H1 (cell line): ENCODE results near the gene TNFRSF6B. TPM values are rescaled to one million over a fixed set of nuclear protein-coding genes. Genes with fewer than 3 reads are reported as not detected.

Source experiments
- CHD2 ChIP-seq: IDR thresholded peaks from 2 replicates; pipeline ENCODE4 v1.6.1; 2012; ENCODE audit warnings: low read length, improper control_type of control experiment
- CTBP2 ChIP-seq: IDR thresholded peaks from 2 replicates; pipeline ENCODE4 v1.7.0; 2011; ENCODE audit warnings: borderline replicate concordance, mild to moderate bottlenecking, moderate library complexity, mixed read lengths, low read length; ENCODE audit not compliant: insufficient read depth, insufficient read length
- EP300 ChIP-seq, 2 experiments: IDR thresholded peaks; 1 replicate in 1 of 2; 2 replicates in 1 of 2; pipeline ENCODE4 v1.6.1; 2011 to 2012; ENCODE audit warnings: low read depth in 2 of 2, low read length in 2 of 2, mild to moderate bottlenecking in 2 of 2, borderline replicate concordance in 1 of 2, inconsistent platforms in 1 of 2, moderate library complexity in 1 of 2
- FOSL1 ChIP-seq: IDR thresholded peaks from 2 replicates; pipeline ENCODE4 v1.6.1; 2011; ENCODE audit warnings: mild to moderate bottlenecking, low read depth, low read length, moderate library complexity; ENCODE audit not compliant: insufficient read depth
- KDM4A ChIP-seq: IDR thresholded peaks from one replicate; pipeline ENCODE4 v1.7.1; 2012; ENCODE audit warnings: low read depth, mild to moderate bottlenecking, moderate library complexity, low read length, inconsistent platforms; ENCODE audit not compliant: severe bottlenecking
- POLR2AphosphoS5 ChIP-seq: IDR thresholded peaks from 2 replicates; pipeline ENCODE4 v1.6.1; 2011; ENCODE audit warnings: low read depth, low read length
- SAP30 ChIP-seq: fragments of 300-600 bp; sonication (generic); IDR thresholded peaks from 2 replicates; pipeline ENCODE4 v1.7.1; 2012; ENCODE audit warnings: low read length, moderate library complexity, mild to moderate bottlenecking, inconsistent platforms; ENCODE audit not compliant: insufficient read depth, insufficient replicate concordance
- SP2 ChIP-seq: IDR thresholded peaks from 2 replicates; pipeline ENCODE4 v1.6.1; 2012; ENCODE audit warnings: mild to moderate bottlenecking, low read length, inconsistent platforms
- SUZ12 ChIP-seq: fragments of 200-600 bp; sonication (generic); IDR thresholded peaks from 2 replicates; pipeline ENCODE4 v1.6.1; 2012; ENCODE audit warnings: mild to moderate bottlenecking, inconsistent platforms, low read length, moderate library complexity, mixed read lengths
- TCF12 ChIP-seq: IDR thresholded peaks from 2 replicates; pipeline ENCODE4 v1.6.1; 2011; ENCODE audit warnings: low read depth, mild to moderate bottlenecking, low read length
- YY1 ChIP-seq: IDR thresholded peaks from 2 replicates; pipeline ENCODE4 v1.6.1; 2011; ENCODE audit warnings: low read depth, mild to moderate bottlenecking, low read length
- polyA plus RNA-seq, 7 experiments: library from polyadenylated mRNA; depleted of rRNA in 3 of 7; stranded (reverse) in 5 of 7; unstranded in 2 of 7; fragments of >200 nt in 5 of 7; fragments of 200-250 nt in 2 of 7; gene quantifications; 1 replicate in 5 of 7; 2 replicates in 1 of 7; 4 replicates in 1 of 7; pipeline versions ENCODE4 v1.2.1 to v1.2.3, GENCODE V29; 2011 to 2013; ENCODE audit warnings: missing spikeins in 2 of 7, mixed read lengths in 2 of 7
- total RNA-seq: library from RNA; stranded (reverse); fragmentation: NEBNext Ultra II Directional; extraction: Animal tissue kit (Norgen Biotek cat#: 25700); gene quantifications from 2 replicates; pipeline ENCODE4 v1.2.1, GENCODE V29; 2021
- TF ChIP-seq, protein P1 (sequence below): fragments of 300-600 bp; sonication (generic); IDR thresholded peaks from 2 replicates; pipeline ENCODE4 v1.7.1; 2012; ENCODE audit warnings: low read length, moderate library complexity, mild to moderate bottlenecking, inconsistent platforms; ENCODE audit not compliant: insufficient replicate concordance

TNFRSF6B gene
- total and polyA plus RNA-seq, 2 of the 8 experiments (the other 6 are each of a cell fraction or from before 2014, with no cell fraction given) = 3.1 TPM; not detected in 1

DNA sequence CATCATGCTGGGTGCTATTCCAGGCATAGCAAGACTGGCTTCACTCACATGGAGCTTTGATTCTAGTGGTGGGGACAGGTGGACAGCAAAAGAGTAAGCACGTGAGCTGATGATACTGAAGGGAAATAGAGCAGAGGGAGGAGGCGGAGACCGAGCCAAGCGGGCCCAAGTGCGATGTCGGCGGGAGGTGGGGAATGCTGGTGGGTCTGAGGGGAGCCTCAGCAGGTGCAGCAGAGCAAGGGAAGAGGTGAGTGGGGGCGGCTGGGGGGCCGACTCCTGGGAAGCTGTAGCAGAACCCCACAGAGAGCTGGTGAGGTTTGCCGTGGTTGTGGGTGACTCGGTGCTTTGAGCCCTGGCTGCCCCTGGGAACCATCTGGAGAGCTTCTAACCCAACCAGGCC lies 28.1 kb upstream of the TNFRSF6B start (continued):
- TF ChIP-seq, protein P1, sequence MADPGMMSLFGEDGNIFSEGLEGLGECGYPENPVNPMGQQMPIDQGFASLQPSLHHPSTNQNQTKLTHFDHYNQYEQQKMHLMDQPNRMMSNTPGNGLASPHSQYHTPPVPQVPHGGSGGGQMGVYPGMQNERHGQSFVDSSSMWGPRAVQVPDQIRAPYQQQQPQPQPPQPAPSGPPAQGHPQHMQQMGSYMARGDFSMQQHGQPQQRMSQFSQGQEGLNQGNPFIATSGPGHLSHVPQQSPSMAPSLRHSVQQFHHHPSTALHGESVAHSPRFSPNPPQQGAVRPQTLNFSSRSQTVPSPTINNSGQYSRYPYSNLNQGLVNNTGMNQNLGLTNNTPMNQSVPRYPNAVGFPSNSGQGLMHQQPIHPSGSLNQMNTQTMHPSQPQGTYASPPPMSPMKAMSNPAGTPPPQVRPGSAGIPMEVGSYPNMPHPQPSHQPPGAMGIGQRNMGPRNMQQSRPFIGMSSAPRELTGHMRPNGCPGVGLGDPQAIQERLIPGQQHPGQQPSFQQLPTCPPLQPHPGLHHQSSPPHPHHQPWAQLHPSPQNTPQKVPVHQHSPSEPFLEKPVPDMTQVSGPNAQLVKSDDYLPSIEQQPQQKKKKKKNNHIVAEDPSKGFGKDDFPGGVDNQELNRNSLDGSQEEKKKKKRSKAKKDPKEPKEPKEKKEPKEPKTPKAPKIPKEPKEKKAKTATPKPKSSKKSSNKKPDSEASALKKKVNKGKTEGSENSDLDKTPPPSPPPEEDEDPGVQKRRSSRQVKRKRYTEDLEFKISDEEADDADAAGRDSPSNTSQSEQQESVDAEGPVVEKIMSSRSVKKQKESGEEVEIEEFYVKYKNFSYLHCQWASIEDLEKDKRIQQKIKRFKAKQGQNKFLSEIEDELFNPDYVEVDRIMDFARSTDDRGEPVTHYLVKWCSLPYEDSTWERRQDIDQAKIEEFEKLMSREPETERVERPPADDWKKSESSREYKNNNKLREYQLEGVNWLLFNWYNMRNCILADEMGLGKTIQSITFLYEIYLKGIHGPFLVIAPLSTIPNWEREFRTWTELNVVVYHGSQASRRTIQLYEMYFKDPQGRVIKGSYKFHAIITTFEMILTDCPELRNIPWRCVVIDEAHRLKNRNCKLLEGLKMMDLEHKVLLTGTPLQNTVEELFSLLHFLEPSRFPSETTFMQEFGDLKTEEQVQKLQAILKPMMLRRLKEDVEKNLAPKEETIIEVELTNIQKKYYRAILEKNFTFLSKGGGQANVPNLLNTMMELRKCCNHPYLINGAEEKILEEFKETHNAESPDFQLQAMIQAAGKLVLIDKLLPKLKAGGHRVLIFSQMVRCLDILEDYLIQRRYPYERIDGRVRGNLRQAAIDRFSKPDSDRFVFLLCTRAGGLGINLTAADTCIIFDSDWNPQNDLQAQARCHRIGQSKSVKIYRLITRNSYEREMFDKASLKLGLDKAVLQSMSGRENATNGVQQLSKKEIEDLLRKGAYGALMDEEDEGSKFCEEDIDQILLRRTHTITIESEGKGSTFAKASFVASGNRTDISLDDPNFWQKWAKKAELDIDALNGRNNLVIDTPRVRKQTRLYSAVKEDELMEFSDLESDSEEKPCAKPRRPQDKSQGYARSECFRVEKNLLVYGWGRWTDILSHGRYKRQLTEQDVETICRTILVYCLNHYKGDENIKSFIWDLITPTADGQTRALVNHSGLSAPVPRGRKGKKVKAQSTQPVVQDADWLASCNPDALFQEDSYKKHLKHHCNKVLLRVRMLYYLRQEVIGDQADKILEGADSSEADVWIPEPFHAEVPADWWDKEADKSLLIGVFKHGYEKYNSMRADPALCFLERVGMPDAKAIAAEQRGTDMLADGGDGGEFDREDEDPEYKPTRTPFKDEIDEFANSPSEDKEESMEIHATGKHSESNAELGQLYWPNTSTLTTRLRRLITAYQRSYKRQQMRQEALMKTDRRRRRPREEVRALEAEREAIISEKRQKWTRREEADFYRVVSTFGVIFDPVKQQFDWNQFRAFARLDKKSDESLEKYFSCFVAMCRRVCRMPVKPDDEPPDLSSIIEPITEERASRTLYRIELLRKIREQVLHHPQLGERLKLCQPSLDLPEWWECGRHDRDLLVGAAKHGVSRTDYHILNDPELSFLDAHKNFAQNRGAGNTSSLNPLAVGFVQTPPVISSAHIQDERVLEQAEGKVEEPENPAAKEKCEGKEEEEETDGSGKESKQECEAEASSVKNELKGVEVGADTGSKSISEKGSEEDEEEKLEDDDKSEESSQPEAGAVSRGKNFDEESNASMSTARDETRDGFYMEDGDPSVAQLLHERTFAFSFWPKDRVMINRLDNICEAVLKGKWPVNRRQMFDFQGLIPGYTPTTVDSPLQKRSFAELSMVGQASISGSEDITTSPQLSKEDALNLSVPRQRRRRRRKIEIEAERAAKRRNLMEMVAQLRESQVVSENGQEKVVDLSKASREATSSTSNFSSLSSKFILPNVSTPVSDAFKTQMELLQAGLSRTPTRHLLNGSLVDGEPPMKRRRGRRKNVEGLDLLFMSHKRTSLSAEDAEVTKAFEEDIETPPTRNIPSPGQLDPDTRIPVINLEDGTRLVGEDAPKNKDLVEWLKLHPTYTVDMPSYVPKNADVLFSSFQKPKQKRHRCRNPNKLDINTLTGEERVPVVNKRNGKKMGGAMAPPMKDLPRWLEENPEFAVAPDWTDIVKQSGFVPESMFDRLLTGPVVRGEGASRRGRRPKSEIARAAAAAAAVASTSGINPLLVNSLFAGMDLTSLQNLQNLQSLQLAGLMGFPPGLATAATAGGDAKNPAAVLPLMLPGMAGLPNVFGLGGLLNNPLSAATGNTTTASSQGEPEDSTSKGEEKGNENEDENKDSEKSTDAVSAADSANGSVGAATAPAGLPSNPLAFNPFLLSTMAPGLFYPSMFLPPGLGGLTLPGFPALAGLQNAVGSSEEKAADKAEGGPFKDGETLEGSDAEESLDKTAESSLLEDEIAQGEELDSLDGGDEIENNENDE = no peak
- TF ChIP-seq CTBP2 = no peak
- no peak for TF ChIP-seq FOSL1
- no peak for TF ChIP-seq SAP30
- TF ChIP-seq KDM4A = no peak
- no peak for TF ChIP-seq POLR2AphosphoS5
- TF ChIP-seq TCF12 = no peak
- no peak for TF ChIP-seq SP2
- TF ChIP-seq YY1 = no peak
- no peak for TF ChIP-seq CHD2
- TF ChIP-seq EP300 (IDR thresholded peaks at IDR 0.05; ENCODE audit: borderline replicate concordance in 1 of 2, low read depth in 2 of 2, low read length in 2 of 2) = no peak
- TF ChIP-seq SUZ12 = no peak
